ENCODE measurements around the gene CAV3. TPM values are rescaled to one million over a fixed set of nuclear protein-coding genes. Genes with fewer than 3 reads are reported as not detected.

CAV3 gene
- total and polyA plus RNA-seq, 2 experiments from 2014 or later = not detected

DNA sequence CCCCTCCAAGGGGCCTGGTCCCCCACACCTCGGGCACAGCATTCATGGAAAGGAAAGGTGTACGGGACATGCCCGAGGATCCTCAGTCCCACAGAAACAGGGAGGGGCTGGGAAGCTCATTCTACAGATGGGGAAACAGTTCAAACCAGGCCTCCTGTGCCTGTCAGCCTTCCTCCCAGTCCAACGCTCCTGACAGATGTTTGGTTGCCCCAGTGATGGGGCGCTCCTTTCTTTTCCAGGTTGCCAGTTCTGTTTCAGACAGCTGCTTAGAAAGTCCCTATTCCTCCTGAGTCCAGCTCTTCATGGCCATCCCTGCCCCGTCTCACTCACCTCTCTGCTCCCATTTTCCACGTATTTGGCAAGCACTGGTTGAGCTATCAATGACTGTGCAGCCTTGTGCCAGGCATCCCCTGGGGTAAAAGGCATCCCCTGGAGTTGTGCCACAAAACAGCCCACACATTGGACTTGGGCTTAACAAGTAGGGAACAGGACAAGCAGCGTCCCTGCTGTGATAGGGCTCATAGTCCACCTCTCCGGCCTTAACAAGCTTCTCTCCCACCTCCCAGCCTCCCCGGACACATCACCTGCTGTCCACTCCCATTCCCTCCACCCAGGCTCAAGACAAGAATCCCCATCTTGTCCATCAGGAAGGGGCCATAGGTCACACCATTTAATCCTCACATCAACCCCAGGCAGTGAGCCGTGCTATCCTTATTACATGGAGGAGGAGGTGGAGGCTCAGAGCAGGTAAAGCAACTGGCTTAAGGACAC lies 29.2 kb downstream of the CAV3 start:
- Histone ChIP-seq H3K4me2 (no peak overlapping the region), H3K4me1 (ENCODE audit: insufficient read depth) (no peaks in the 10 kb centered on the region), H4K20me1 (replicated peaks; ENCODE audit: insufficient read depth) (no peaks in the 10 kb centered on the region), H3F3A (replicated peaks; ENCODE audit: low read depth) (no peaks in the 10 kb centered on the region), H3K27me3 (ENCODE audit: insufficient read depth) (peaks cover 16% of the 10 kb centered on the region), H3K9me2 (ENCODE audit: insufficient read depth) (no peaks in the 10 kb centered on the region), H3K36me3 (ENCODE audit: insufficient read depth) (no peaks in the 10 kb centered on the region), H2AFZ (no peak overlapping the region), H3K79me2 (replicated peaks; ENCODE audit: insufficient read depth) (no peaks in the 10 kb centered on the region), H3K4me3 (no peak overlapping the region), H3K27ac (ENCODE audit: low read depth) (no peak overlapping the region)
- H3K27ac Mint-ChIP-seq = no peak overlapping the region
- no peaks in the 10 kb centered on the region for H3K9me3 Mint-ChIP-seq
- DNase-seq (ENCODE audit: low spot score) (no peak), ATAC-seq (no peak)
- no peaks in the 10 kb centered on the region for H3K36me3 Mint-ChIP-seq (ENCODE audit: low read depth)
- H3K4me1 Mint-ChIP-seq = peaks cover 3% of the 10 kb centered on the region; the same call in 2 of the 3 replicates
- TF ChIP-seq NANOG (IDR thresholded peaks at IDR 0.05; ENCODE audit: borderline replicate concordance) = no peak
- TF ChIP-seq, protein P1, sequence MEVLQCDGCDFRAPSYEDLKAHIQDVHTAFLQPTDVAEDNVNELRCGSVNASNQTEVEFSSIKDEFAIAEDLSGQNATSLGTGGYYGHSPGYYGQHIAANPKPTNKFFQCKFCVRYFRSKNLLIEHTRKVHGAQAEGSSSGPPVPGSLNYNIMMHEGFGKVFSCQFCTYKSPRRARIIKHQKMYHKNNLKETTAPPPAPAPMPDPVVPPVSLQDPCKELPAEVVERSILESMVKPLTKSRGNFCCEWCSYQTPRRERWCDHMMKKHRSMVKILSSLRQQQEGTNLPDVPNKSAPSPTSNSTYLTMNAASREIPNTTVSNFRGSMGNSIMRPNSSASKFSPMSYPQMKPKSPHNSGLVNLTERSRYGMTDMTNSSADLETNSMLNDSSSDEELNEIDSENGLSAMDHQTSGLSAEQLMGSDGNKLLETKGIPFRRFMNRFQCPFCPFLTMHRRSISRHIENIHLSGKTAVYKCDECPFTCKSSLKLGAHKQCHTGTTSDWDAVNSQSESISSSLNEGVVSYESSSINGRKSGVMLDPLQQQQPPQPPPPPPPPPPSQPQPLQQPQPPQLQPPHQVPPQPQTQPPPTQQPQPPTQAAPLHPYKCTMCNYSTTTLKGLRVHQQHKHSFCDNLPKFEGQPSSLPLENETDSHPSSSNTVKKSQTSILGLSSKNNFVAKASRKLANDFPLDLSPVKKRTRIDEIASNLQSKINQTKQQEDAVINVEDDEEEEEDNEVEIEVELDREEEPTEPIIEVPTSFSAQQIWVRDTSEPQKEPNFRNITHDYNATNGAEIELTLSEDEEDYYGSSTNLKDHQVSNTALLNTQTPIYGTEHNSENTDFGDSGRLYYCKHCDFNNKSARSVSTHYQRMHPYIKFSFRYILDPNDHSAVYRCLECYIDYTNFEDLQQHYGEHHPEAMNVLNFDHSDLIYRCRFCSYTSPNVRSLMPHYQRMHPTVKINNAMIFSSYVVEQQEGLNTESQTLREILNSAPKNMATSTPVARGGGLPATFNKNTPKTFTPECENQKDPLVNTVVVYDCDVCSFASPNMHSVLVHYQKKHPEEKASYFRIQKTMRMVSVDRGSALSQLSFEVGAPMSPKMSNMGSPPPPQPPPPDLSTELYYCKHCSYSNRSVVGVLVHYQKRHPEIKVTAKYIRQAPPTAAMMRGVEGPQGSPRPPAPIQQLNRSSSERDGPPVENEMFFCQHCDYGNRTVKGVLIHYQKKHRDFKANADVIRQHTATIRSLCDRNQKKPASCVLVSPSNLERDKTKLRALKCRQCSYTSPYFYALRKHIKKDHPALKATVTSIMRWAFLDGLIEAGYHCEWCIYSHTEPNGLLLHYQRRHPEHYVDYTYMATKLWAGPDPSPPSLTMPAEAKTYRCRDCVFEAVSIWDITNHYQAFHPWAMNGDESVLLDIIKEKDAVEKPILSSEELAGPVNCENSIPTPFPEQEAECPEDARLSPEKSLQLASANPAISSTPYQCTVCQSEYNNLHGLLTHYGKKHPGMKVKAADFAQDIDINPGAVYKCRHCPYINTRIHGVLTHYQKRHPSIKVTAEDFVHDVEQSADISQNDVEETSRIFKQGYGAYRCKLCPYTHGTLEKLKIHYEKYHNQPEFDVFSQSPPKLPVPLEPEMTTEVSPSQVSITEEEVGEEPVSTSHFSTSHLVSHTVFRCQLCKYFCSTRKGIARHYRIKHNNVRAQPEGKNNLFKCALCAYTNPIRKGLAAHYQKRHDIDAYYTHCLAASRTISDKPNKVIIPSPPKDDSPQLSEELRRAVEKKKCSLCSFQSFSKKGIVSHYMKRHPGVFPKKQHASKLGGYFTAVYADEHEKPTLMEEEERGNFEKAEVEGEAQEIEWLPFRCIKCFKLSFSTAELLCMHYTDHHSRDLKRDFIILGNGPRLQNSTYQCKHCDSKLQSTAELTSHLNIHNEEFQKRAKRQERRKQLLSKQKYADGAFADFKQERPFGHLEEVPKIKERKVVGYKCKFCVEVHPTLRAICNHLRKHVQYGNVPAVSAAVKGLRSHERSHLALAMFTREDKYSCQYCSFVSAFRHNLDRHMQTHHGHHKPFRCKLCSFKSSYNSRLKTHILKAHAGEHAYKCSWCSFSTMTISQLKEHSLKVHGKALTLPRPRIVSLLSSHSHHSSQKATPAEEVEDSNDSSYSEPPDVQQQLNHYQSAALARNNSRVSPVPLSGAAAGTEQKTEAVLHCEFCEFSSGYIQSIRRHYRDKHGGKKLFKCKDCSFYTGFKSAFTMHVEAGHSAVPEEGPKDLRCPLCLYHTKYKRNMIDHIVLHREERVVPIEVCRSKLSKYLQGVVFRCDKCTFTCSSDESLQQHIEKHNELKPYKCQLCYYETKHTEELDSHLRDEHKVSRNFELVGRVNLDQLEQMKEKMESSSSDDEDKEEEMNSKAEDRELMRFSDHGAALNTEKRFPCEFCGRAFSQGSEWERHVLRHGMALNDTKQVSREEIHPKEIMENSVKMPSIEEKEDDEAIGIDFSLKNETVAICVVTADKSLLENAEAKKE (CRISPR knock-in tag; IDR thresholded peaks at IDR 0.05) = no peak
- TF ChIP-seq, protein P2, sequence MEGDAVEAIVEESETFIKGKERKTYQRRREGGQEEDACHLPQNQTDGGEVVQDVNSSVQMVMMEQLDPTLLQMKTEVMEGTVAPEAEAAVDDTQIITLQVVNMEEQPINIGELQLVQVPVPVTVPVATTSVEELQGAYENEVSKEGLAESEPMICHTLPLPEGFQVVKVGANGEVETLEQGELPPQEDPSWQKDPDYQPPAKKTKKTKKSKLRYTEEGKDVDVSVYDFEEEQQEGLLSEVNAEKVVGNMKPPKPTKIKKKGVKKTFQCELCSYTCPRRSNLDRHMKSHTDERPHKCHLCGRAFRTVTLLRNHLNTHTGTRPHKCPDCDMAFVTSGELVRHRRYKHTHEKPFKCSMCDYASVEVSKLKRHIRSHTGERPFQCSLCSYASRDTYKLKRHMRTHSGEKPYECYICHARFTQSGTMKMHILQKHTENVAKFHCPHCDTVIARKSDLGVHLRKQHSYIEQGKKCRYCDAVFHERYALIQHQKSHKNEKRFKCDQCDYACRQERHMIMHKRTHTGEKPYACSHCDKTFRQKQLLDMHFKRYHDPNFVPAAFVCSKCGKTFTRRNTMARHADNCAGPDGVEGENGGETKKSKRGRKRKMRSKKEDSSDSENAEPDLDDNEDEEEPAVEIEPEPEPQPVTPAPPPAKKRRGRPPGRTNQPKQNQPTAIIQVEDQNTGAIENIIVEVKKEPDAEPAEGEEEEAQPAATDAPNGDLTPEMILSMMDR (conservative IDR thresholded peaks at IDR 0.05; ENCODE audit: low read depth in 2 of 2) = no peak
- TF ChIP-seq STAT1 (IDR thresholded peaks at IDR 0.05; ENCODE audit: unreplicated experiment) = no peak
- TF ChIP-seq EZH2phosphoT487 (IDR thresholded peaks at IDR 0.05; ENCODE audit: unreplicated experiment) = no peak
- no peak for TF ChIP-seq EZH2 (IDR thresholded peaks at IDR 0.05; ENCODE audit: low read depth, unreplicated experiment)
- TF ChIP-seq, protein P3, sequence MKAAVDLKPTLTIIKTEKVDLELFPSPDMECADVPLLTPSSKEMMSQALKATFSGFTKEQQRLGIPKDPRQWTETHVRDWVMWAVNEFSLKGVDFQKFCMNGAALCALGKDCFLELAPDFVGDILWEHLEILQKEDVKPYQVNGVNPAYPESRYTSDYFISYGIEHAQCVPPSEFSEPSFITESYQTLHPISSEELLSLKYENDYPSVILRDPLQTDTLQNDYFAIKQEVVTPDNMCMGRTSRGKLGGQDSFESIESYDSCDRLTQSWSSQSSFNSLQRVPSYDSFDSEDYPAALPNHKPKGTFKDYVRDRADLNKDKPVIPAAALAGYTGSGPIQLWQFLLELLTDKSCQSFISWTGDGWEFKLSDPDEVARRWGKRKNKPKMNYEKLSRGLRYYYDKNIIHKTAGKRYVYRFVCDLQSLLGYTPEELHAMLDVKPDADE (IDR thresholded peaks at IDR 0.05) = no peak
- TF ChIP-seq ZNF114 (CRISPR knock-in tag; IDR thresholded peaks at IDR 0.05) = no peak
- H3K4me3 Mint-ChIP-seq = no peak overlapping the region
- H3K27me3 Mint-ChIP-seq (ENCODE audit: insufficient read depth, low read depth, poor library complexity) = peaks cover 17% of the 10 kb centered on the region

All from GM23338 (cell line).